ENCODE results near the gene MSH3.

MSH3 gene

GRCh38 chr5:80703291-80703690 is 48.8 kb downstream of the MSH3 start:
- Histone ChIP-seq H3K36me3 (ENCODE audit: insufficient read depth, low read length) (peaks cover 12% of the 10 kb centered on the region), H3K27me3 (ENCODE audit: insufficient read depth, low read length) (no peaks in the 10 kb centered on the region), H2AFZ (ENCODE audit: low read depth, low read length) (no peak overlapping the region), H3K9me3 (ENCODE audit: low read length) (no peaks in the 10 kb centered on the region), H3K4me1 (ENCODE audit: insufficient read depth, low read length) (no peaks in the 10 kb centered on the region), H3K4me3 (ENCODE audit: low read length) (no peak overlapping the region)

GRCh38 chr5:80703747-80704146 is 49.3 kb downstream of the MSH3 start:
- Histone ChIP-seq H3K4me3 (ENCODE audit: low read length) (no peak overlapping the region), H3K27me3 (ENCODE audit: insufficient read depth, low read length) (no peaks in the 10 kb centered on the region), H2AFZ (ENCODE audit: low read depth, low read length) (no peak overlapping the region), H3K9me3 (ENCODE audit: low read length) (no peaks in the 10 kb centered on the region), H3K4me1 (ENCODE audit: insufficient read depth, low read length) (no peaks in the 10 kb centered on the region), H3K36me3 (ENCODE audit: insufficient read depth, low read length) (peaks cover 12% of the 10 kb centered on the region)

- H2AFZ ChIP-seq (ENCODE audit: low read depth, low read length) = no peak overlapping the region
- H3K4me3 ChIP-seq (ENCODE audit: low read length) = no peak overlapping the region
- peaks cover 15% of the 10 kb centered on the region for H3K36me3 ChIP-seq (ENCODE audit: insufficient read depth, low read length)
- H3K9me3 ChIP-seq (ENCODE audit: low read length) = no peaks in the 10 kb centered on the region
- H3K27me3 ChIP-seq (ENCODE audit: insufficient read depth, low read length) = no peaks in the 10 kb centered on the region
- no peaks in the 10 kb centered on the region for H3K4me1 ChIP-seq (ENCODE audit: insufficient read depth, low read length)
These were observed 49.8 kb downstream of the MSH3 start for GRCh38 chr5:80704221-80704620.

GRCh38 chr5:80705216-80705769 is 50.8 kb downstream of the MSH3 start:
- no peak overlapping the region for H3K4me3 ChIP-seq (ENCODE audit: low read length)
- H3K4me1 ChIP-seq (ENCODE audit: insufficient read depth, low read length) = no peaks in the 10 kb centered on the region
- peaks cover 17% of the 10 kb centered on the region for H3K36me3 ChIP-seq (ENCODE audit: insufficient read depth, low read length)
- no peaks in the 10 kb centered on the region for H3K9me3 ChIP-seq (ENCODE audit: low read length)
- H3K27me3 ChIP-seq (ENCODE audit: insufficient read depth, low read length) = no peaks in the 10 kb centered on the region
- H2AFZ ChIP-seq (ENCODE audit: low read depth, low read length) = no peak overlapping the region

GRCh38 chr5:80705801-80706200 is 51.3 kb downstream of the MSH3 start:
- H3K9me3 ChIP-seq (ENCODE audit: low read length) = no peaks in the 10 kb centered on the region
- no peak overlapping the region for H3K4me3 ChIP-seq (ENCODE audit: low read length)
- no peak overlapping the region for H2AFZ ChIP-seq (ENCODE audit: low read depth, low read length)
- no peaks in the 10 kb centered on the region for H3K27me3 ChIP-seq (ENCODE audit: insufficient read depth, low read length)
- H3K36me3 ChIP-seq (ENCODE audit: insufficient read depth, low read length) = peaks cover 17% of the 10 kb centered on the region
- no peaks in the 10 kb centered on the region for H3K4me1 ChIP-seq (ENCODE audit: insufficient read depth, low read length)

- Histone ChIP-seq H3K36me3 (ENCODE audit: insufficient read depth, low read length) (peaks cover 14% of the 10 kb centered on the region), H3K4me1 (ENCODE audit: insufficient read depth, low read length) (no peaks in the 10 kb centered on the region), H3K9me3 (ENCODE audit: low read length) (no peaks in the 10 kb centered on the region), H2AFZ (ENCODE audit: low read depth, low read length) (no peak overlapping the region), H3K27me3 (ENCODE audit: insufficient read depth, low read length) (no peaks in the 10 kb centered on the region), H3K4me3 (ENCODE audit: low read length) (no peak overlapping the region)
These were observed 52.5 kb downstream of the MSH3 start for GRCh38 chr5:80706835-80707447.

- H3K4me3 ChIP-seq (ENCODE audit: low read length) = no peak overlapping the region
- H3K4me1 ChIP-seq (ENCODE audit: insufficient read depth, low read length) = no peaks in the 10 kb centered on the region
- H3K9me3 ChIP-seq (ENCODE audit: low read length) = no peaks in the 10 kb centered on the region
- H2AFZ ChIP-seq (ENCODE audit: low read depth, low read length) = no peak overlapping the region
- H3K36me3 ChIP-seq (ENCODE audit: insufficient read depth, low read length) = peaks cover 8% of the 10 kb centered on the region
- H3K27me3 ChIP-seq (ENCODE audit: insufficient read depth, low read length) = no peaks in the 10 kb centered on the region
These were observed 53.2 kb downstream of the MSH3 start for GRCh38 chr5:80707645-80708044.

- peaks cover 2% of the 10 kb centered on the region for H3K4me1 ChIP-seq (ENCODE audit: insufficient read depth, low read length)
- peaks cover 7% of the 10 kb centered on the region for H3K36me3 ChIP-seq (ENCODE audit: insufficient read depth, low read length)
- no peak overlapping the region for H2AFZ ChIP-seq (ENCODE audit: low read depth, low read length)
- no peak overlapping the region for H3K4me3 ChIP-seq (ENCODE audit: low read length)
- H3K9me3 ChIP-seq (ENCODE audit: low read length) = no peaks in the 10 kb centered on the region
- H3K27me3 ChIP-seq (ENCODE audit: insufficient read depth, low read length) = no peaks in the 10 kb centered on the region
These were observed 56.8 kb downstream of the MSH3 start for GRCh38 chr5:80711216-80711615.

- Histone ChIP-seq H3K27me3 (ENCODE audit: insufficient read depth, low read length) (no peaks in the 10 kb centered on the region), H3K4me1 (ENCODE audit: insufficient read depth, low read length) (peaks cover 2% of the 10 kb centered on the region), H3K9me3 (ENCODE audit: low read length) (no peaks in the 10 kb centered on the region), H2AFZ (ENCODE audit: low read depth, low read length) (no peak overlapping the region), H3K4me3 (ENCODE audit: low read length) (no peak overlapping the region), H3K36me3 (ENCODE audit: insufficient read depth, low read length) (peaks cover 7% of the 10 kb centered on the region)
These were observed 57.5 kb downstream of the MSH3 start for GRCh38 chr5:80711938-80712337.

GRCh38 chr5:80712919-80713318 is 58.5 kb downstream of the MSH3 start:
- Histone ChIP-seq H3K36me3 (ENCODE audit: insufficient read depth, low read length) (peaks cover 8% of the 10 kb centered on the region), H3K9me3 (ENCODE audit: low read length) (no peaks in the 10 kb centered on the region), H3K4me1 (ENCODE audit: insufficient read depth, low read length) (peaks cover 2% of the 10 kb centered on the region), H3K27me3 (ENCODE audit: insufficient read depth, low read length) (no peaks in the 10 kb centered on the region), H2AFZ (ENCODE audit: low read depth, low read length) (no peak overlapping the region), H3K4me3 (ENCODE audit: low read length) (no peak overlapping the region)

GRCh38 chr5:80713631-80714030 is 59.2 kb downstream of the MSH3 start:
- peaks cover 9% of the 10 kb centered on the region for H3K36me3 ChIP-seq (ENCODE audit: insufficient read depth, low read length)
- H3K4me1 ChIP-seq (ENCODE audit: insufficient read depth, low read length) = peaks cover 2% of the 10 kb centered on the region
- no peak overlapping the region for H3K4me3 ChIP-seq (ENCODE audit: low read length)
- H3K9me3 ChIP-seq (ENCODE audit: low read length) = no peaks in the 10 kb centered on the region
- no peak overlapping the region for H2AFZ ChIP-seq (ENCODE audit: low read depth, low read length)
- H3K27me3 ChIP-seq (ENCODE audit: insufficient read depth, low read length) = no peaks in the 10 kb centered on the region

- H3K4me3 ChIP-seq (ENCODE audit: low read length) = no peak overlapping the region
- no peak overlapping the region for H2AFZ ChIP-seq (ENCODE audit: low read depth, low read length)
- H3K9me3 ChIP-seq (ENCODE audit: low read length) = no peaks in the 10 kb centered on the region
- H3K36me3 ChIP-seq (ENCODE audit: insufficient read depth, low read length) = peaks cover 6% of the 10 kb centered on the region
- H3K4me1 ChIP-seq (ENCODE audit: insufficient read depth, low read length) = peaks cover 2% of the 10 kb centered on the region
- no peaks in the 10 kb centered on the region for H3K27me3 ChIP-seq (ENCODE audit: insufficient read depth, low read length)
These were observed 60.3 kb downstream of the MSH3 start for GRCh38 chr5:80714570-80715298.

- H3K27me3 ChIP-seq (ENCODE audit: insufficient read depth, low read length) = no peaks in the 10 kb centered on the region
- H2AFZ ChIP-seq (ENCODE audit: low read depth, low read length) = no peak overlapping the region
- no peak overlapping the region for H3K4me3 ChIP-seq (ENCODE audit: low read length)
- peaks cover 2% of the 10 kb centered on the region for H3K4me1 ChIP-seq (ENCODE audit: insufficient read depth, low read length)
- no peaks in the 10 kb centered on the region for H3K9me3 ChIP-seq (ENCODE audit: low read length)
- peaks cover 4% of the 10 kb centered on the region for H3K36me3 ChIP-seq (ENCODE audit: insufficient read depth, low read length)
These were observed 61.4 kb downstream of the MSH3 start for GRCh38 chr5:80715887-80716286.
